Thoracic aorta (tissue), 2 donors: ENCODE data around the gene COP1. TPM values are rescaled to one million over a fixed set of nuclear protein-coding genes. Genes with fewer than 3 reads are reported as not detected.

Experiments
- ATAC-seq: fragments of 150-250 bp; one replicate; pipeline ENCODE4 v1.8.0; 2017; ENCODE audit warnings: low read depth; ENCODE audit not compliant: insufficient number of reproducible peaks, low FRiP score
- DNase-seq: peaks from one replicate; pipeline ENCODE4 v3.0.0-alpha.2; 2020; ENCODE audit warnings: low spot score
- H3K27ac ChIP-seq, 2 donors: fragments of 200-600 bp; sonication (generic); 1 replicate in 1 of 2; 2 replicates in 1 of 2; pipeline ENCODE4 v1.5.1; 2016; ENCODE audit warnings: mild to moderate bottlenecking in 2 of 2, moderate library complexity in 2 of 2
- H3K27me3 ChIP-seq: fragments of 200-600 bp; sonication (generic); replicated peaks from 2 replicates; pipeline ENCODE4 v1.6.0; 2016; ENCODE audit warnings: mild to moderate bottlenecking; ENCODE audit not compliant: insufficient read depth
- H3K36me3 ChIP-seq: fragments of 200-600 bp; sonication (generic); one replicate; pipeline ENCODE4 v1.5.1; 2016
- H3K4me1 ChIP-seq, 2 donors: fragments of 200-600 bp; sonication (generic); 1 replicate in 1 of 2; 2 replicates in 1 of 2; pipeline versions ENCODE4 v1.5.1 to v1.6.0; 2016; ENCODE audit warnings: low read depth in 2 of 2, mild to moderate bottlenecking in 1 of 2; ENCODE audit not compliant: control insufficient read depth in 1 of 2
- H3K4me3 ChIP-seq: fragments of 200-600 bp; sonication (generic); 2 replicates; pipeline ENCODE4 v1.5.1; 2016; ENCODE audit warnings: mild to moderate bottlenecking
- H3K9me3 ChIP-seq: fragments of 200-600 bp; sonication (generic); 2 replicates; pipeline ENCODE4 v1.5.1; 2016
- total RNA-seq, 2 donors: library from RNA; depleted of rRNA; stranded (reverse); fragments of >200 nt; gene quantifications; one replicate each; pipeline versions ENCODE4 v1.1.0 to v1.2.3, GENCODE V29; 2016
- TF ChIP-seq, protein P1 (sequence below): fragments of 200-600 bp; sonication (generic); IDR thresholded peaks from one replicate; pipeline ENCODE4 v1.5.1; 2019; ENCODE audit warnings: antibody characterized with exemption

The COP1 gene
- total RNA-seq, 2 donors from 2014 or later, result 62.2 to 68.6 TPM

DNA sequence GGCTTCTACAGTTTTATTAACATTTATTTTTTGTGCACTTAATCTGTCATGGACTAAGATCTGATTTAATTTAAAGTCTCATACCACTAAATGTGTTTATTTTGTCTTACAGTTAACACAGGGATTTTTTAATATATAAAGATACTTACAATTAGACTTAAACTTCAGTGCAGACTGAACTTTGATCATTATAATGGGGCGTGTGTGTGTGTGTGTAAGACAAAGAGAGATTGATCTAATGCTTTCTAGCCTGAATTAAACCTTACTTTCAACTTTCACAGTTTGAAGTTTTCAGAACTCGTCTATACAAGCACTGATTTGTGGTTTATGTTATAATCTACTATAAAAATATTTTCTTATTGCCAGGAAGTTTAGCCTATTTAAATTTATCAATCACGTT is 150.8 kb downstream of the COP1 start:
- Histone ChIP-seq H3K4me3 (no peak overlapping the region), H3K4me1 (peaks cover 0 to 3% of the 10 kb centered on the region in 2 donors), H3K36me3 (no peaks in the 10 kb centered on the region), H3K27ac (no peak overlapping the region), H3K27me3 (no peaks in the 10 kb centered on the region), H3K9me3 (no peaks in the 10 kb centered on the region)
- TF ChIP-seq, protein P1, sequence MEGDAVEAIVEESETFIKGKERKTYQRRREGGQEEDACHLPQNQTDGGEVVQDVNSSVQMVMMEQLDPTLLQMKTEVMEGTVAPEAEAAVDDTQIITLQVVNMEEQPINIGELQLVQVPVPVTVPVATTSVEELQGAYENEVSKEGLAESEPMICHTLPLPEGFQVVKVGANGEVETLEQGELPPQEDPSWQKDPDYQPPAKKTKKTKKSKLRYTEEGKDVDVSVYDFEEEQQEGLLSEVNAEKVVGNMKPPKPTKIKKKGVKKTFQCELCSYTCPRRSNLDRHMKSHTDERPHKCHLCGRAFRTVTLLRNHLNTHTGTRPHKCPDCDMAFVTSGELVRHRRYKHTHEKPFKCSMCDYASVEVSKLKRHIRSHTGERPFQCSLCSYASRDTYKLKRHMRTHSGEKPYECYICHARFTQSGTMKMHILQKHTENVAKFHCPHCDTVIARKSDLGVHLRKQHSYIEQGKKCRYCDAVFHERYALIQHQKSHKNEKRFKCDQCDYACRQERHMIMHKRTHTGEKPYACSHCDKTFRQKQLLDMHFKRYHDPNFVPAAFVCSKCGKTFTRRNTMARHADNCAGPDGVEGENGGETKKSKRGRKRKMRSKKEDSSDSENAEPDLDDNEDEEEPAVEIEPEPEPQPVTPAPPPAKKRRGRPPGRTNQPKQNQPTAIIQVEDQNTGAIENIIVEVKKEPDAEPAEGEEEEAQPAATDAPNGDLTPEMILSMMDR, result no peak
- DNase-seq (no peak), ATAC-seq (no peak)

DNA sequence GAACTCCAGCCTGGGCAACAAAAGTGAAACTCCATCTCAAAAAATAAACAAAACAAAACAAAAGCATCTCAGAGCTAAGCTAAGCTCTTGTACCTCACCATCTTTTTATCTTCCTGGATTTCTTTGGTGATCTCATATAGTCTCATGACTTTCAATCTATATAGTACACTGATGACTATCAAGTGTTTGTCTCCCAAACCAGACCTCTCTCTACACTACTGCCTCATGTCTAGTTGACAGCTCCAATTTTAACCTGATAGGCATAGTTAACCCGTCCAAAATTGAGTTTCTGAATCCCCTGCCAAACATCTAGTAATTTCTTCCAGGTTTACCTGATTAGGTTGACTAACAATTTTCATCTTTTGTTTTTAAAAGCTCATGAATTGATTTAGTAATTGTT is 151.7 kb downstream of the COP1 start:
- Histone ChIP-seq H3K27ac (no peak overlapping the region), H3K27me3 (no peaks in the 10 kb centered on the region), H3K36me3 (no peaks in the 10 kb centered on the region), H3K4me1 (peaks cover 0 to 3% of the 10 kb centered on the region in 2 donors), H3K4me3 (no peak overlapping the region), H3K9me3 (no peaks in the 10 kb centered on the region)
- no peak for ATAC-seq
- TF ChIP-seq, protein P1, result no peak
- no peak for DNase-seq

DNA sequence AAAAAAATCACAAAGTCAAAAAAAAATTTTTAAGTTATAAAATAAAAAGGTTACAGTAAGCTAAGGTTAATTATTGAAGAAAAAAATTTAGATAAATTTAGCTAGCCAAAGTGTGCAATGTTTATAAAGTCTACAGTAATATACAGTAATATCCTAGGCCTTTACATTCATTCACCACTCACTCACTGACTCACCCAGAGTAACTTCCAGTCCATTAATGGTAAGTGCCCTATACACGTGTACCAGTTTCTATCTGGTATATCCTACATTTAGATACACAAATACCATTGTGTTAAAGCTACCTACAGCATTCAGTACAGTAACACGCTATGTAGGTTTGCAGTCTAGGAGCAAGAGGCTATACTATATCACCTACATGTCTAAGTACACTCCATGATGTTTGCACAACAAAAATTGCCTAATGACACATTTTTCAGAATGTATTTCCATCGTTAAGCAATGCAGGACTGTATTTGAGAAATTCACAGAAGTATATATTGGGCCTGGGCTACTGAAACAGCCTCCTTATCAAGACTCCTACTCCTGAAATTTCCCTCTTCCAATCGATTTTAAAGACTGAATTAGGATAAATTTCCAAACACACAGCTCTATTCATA is 155.1 kb downstream of the COP1 start:
- H3K27ac ChIP-seq, result no peak overlapping the region
- H3K36me3 ChIP-seq, result no peaks in the 10 kb centered on the region
- TF ChIP-seq, protein P1, result no peak
- no peak for ATAC-seq
- no peaks in the 10 kb centered on the region for H3K9me3 ChIP-seq
- DNase-seq, result no peak
- no peak overlapping the region for H3K4me3 ChIP-seq
- no peaks in the 10 kb centered on the region for H3K27me3 ChIP-seq
- H3K4me1 ChIP-seq, result peaks cover 0 to 3% of the 10 kb centered on the region in 2 donors

DNA sequence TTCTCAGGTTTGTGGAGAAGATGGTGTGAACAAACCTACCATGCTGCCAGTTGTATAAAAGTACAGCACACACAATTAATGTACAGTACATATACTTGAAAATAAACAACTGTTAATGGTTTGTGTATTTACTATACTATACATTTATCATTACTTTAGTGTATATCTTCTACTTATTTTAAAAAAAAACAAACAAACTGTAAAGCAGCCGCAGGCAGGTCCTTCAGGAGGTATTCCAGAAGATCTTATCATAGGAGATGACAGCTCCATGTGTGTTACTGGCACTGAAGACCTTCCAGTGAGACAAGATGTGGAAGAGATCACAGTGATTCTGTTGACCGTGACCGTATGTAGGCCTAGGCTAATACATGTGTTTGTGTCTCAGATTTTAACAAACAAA is 155.7 kb downstream of the COP1 start:
- H3K4me3 ChIP-seq, result no peak overlapping the region
- H3K4me1 ChIP-seq, result peaks cover 0 to 3% of the 10 kb centered on the region in 2 donors
- H3K36me3 ChIP-seq, result no peaks in the 10 kb centered on the region
- TF ChIP-seq, protein P1, result no peak
- no peaks in the 10 kb centered on the region for H3K27me3 ChIP-seq
- no peak for ATAC-seq
- H3K27ac ChIP-seq, result no peak overlapping the region
- H3K9me3 ChIP-seq, result no peaks in the 10 kb centered on the region
- DNase-seq, result no peak

DNA sequence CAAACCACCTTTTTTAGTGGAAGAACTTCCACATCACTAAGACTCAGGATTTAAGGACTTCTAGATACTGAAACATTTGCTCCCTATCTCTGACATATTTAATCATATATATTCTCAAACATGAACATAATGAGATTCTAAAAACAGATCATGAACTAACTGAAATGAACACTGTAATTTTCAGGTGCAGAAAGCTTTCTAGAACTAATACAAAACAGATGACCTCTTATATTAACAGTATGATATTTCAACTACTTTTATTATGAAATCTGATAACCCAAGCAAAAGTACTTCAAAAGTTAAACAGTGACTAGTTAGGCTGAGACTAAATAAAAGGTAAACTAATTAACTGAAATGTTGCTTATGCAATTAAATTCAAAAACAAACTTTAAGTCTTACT is 157.5 kb downstream of the COP1 start:
- DNase-seq (no peak), ATAC-seq (no peak)
- H3K4me1 ChIP-seq, result peaks cover 0 to 3% of the 10 kb centered on the region in 2 donors
- no peaks in the 10 kb centered on the region for H3K27me3 ChIP-seq
- H3K27ac ChIP-seq, result no peak overlapping the region
- no peaks in the 10 kb centered on the region for H3K36me3 ChIP-seq
- H3K9me3 ChIP-seq, result no peaks in the 10 kb centered on the region
- TF ChIP-seq, protein P1, result no peak
- H3K4me3 ChIP-seq, result no peak overlapping the region
